ENCODE results near the gene ETFRF1.
A peak's percentile ranks its signal among the peaks of the same experiment; 100 is the strongest.

Gene ETFRF1

GRCh38 chr12:25195056-25195971 is at the start of gene ETFRF1, which contains the start of gene DNAI7:
ETFRF1 (plus strand) TSS chr12:25195237; CDS start chr12:25203957, 8,720 bp downstream.
DNAI7 (minus strand) TSS chr12:25195160; CDS start chr12:25195078, 82 bp downstream.
- DNase-seq, result peak; percentile 95

GRCh38 chr12:25146686-25147085 is 48.4 kb upstream of the ETFRF1 start:
- DNase-seq, result no peak

DNA sequence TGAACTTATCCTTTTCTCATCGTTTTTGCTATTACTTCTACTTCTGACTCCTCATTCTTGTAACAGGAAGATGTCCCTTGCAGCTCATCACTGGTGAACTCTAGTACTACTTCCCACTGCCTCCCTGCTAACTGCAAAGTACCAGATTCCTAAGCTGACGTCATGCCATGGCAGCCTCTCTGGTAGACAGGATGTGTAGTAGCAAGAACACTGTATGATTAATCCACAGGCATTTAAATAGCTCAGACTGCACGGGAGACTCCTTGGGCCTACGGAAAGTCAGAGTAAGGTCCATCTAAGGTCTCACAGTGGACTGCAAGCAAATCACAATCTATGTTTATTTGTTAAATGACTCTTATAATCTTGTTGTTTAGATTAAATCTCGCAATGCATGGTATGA is 43.6 kb upstream of the ETFRF1 start:
- no peak for DNase-seq

DNA sequence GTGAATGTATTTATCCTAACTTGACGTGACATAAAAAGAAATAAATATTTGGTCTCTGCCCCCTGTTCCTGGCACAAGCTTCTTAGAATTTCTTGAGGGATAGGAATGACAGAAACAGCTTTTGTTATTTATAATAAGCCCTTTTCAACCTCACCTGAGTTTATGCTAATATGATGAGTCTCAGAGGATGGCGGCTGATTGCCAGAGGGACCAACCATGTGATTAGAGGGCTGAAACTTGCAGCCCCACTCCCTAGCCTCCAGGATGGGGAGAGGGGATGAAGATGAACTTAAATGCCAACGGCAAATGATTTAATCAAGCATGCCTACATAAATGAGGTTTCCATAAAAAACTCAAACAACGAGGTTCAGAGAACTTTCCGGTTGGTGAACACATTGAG is 43.0 kb upstream of the ETFRF1 start:
- DNase-seq, result no peak

DNA sequence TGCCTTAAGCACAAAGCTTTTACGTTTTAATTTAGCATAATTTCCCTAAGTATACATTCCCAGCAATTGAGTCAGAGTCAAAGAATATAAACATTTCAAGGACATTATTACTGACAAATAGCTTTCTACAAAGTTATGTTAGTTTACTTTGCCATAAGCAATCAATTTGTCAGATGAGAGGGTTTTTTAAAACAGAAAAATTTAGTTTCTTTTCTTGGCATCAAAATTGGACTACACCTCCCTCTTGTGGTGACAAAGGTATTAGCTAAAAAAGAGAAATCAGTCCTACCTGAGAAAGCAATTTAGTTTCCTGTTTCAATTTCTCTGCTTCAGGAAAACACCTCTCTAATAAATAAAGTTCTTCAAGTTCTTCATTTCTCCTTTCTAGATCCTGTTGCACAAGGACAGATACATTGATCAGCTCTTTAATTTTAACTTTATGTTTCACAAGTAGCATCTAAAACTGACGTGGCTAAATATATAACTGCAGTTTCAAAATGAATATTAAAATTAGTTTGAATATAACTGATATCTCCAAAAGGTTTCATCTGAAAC is 39.9 kb upstream of the ETFRF1 start:
- no peak for DNase-seq

- no peak for DNase-seq
Observed at GRCh38 chr12:25156061-25156460, 39.0 kb upstream of the ETFRF1 start.

- no peak for DNase-seq
Observed at GRCh38 chr12:25162866-25163265, 32.2 kb upstream of the ETFRF1 start.

GRCh38 chr12:25182765-25183164 is 12.3 kb upstream of the ETFRF1 start:
- no peak for DNase-seq

DNA sequence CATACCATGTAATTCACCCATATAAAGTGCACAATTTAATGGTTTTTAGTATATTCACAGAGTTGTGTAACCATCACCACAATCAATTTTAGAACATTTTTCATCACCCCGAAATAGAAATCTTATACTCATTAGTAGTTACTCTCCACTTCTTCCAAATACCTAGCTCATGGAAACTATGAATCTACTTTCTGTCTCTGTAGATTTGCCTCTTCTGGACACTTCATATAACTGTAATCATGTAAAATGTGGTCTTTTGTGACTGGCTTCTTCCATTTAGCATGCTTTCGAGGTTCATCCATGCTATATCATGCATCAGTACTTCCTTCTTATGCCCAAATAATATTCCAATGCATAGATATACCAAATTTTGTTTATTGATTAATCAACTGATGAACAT is 10.9 kb upstream of the ETFRF1 start:
- no peak for DNase-seq

DNA sequence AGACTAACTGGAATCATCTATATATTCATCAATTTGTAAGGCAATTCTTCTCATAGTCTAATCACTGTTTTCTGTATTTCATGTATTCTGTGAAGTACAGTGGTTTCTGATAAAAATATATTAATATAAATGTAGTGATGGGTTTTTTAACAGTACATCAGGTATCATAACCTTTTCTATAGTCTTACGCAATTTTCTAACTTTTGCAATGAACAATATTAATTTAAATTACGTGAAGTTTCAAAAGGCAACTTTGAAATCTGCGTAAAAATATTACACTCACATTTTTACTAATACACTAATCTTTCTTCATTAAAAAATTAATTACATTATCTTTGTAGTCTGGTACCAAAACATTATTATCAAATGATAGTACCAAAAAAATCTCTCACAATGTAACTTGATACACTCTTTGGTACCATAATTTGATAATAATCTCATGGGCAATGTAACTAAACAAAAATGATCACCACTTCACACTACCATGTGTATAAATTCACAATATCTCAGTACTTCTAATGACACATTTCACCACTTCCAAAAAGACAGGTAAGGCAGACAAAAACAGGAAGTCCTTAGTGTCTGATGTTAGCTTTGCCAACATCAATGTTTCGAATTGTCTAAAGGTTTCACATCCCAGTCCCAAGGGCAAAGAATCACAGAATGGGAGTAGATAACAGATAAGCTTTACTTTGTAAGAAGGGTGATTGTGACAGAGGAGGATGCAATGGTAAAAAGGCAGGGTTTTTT is 8.8 kb upstream of the ETFRF1 start:
- no peak for DNase-seq

GRCh38 chr12:25186788-25187402 is 8.1 kb upstream of the ETFRF1 start:
- DNase-seq, result no peak

- no peak for DNase-seq
Observed at GRCh38 chr12:25187781-25188180, 7.3 kb upstream of the ETFRF1 start.

DNA sequence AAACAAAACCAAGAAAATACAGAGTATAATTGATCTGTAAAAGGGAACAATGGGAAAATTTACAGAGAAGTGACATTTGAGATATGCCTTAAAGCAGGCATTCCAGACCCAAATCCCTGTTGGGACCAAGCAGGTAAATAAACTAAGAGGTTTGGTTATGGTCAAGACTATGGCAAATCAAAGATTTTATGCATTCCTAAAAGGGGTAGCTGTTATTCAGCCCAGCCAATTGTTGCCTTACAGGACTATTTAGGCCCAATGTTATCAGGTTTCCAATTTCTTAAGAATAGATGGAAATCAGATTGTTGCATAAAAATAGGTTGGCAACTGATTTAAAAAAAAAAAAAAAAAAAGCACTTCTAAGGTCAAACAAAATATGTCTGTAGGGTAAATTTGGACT is 5.4 kb upstream of the ETFRF1 start:
- no peak for DNase-seq

GRCh38 chr12:25190793-25191192 is 4.2 kb upstream of the ETFRF1 start:
- no peak for DNase-seq

GRCh38 chr12:25194214-25194613 is 823 bp upstream of the ETFRF1 start:
- no peak for DNase-seq

- DNase-seq, result no peak
Observed at GRCh38 chr12:25194722-25195055, 348 bp upstream of the ETFRF1 start.

GRCh38 chr12:25197608-25198007 is 2.6 kb downstream of the ETFRF1 start:
- DNase-seq, result no peak

DNA sequence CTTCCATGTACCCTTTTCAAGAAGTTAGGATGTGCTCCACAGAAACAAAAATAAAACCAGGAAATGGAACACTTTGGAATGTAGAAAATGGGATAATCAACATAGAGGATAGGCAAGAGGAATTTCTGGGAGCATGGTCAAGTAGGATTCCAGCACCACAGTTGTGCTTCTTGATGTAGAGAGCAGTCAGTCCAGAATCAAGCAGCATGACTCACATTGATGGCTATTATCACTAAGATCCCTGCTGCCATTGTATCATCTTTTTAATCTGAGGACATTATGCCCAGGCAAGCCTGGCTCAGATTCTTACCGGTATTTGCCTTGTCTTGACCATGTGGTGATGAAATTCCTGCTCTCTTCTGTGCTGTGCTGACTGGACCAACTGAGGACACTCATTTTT is 5.7 kb downstream of the ETFRF1 start:
- DNase-seq, result no peak

- no peak for DNase-seq
Observed at GRCh38 chr12:25202137-25202536, 7.1 kb downstream of the ETFRF1 start.

- DNase-seq, result no peak
Observed at GRCh38 chr12:25207411-25207810, 12.4 kb downstream of the ETFRF1 start.

GRCh38 chr12:25207846-25208245 is 12.8 kb downstream of the ETFRF1 start:
- DNase-seq, result no peak

- no peak for DNase-seq
Observed at GRCh38 chr12:25208554-25208953, 13.5 kb downstream of the ETFRF1 start.

GRCh38 chr12:25213338-25213737 is 18.3 kb downstream of the ETFRF1 start:
- no peak for DNase-seq

Measured in activated naive CD4-positive, alpha-beta T cell treated with Interleukin-2 at 50 U/mL for 16 hours (primary cell).